Measurements from ENCODE around the gene LSS. TPM values are rescaled to one million over a fixed set of nuclear protein-coding genes. Genes with fewer than 3 reads are reported as not detected.

LSS gene
- 19.7 and 23.1 TPM in 2 replicates for total RNA-seq

GRCh38 chr21:46228345-46229051 lies at the start of gene LSS:
LSS (minus strand) TSS chr21:46228774; CDS start chr21:46228745, 29 bp downstream.
- Mint-ChIP-seq H3K4me3 (peak within 1 kb of the TSS; percentile 94), H3K9me3 (peaks cover 8% of the 10 kb centered on the region), H3K27ac (peak within 1 kb of the TSS; percentile 100), H3K4me1 (peaks cover 51% of the 10 kb centered on the region), H3K36me3 (ENCODE audit: low read depth) (peaks cover 39% of the 10 kb centered on the region), H3K27me3 (no peaks in the 10 kb centered on the region)
- intact Hi-C loops (cut with micrococcal nuclease) = loop anchor here (1.0 to 5.0 kb wide), 4 partner anchors 24 to 256 kb away; partner anchors contain the start of gene PCNT
- peak; percentile 99 for DNase-seq

GRCh38 chr21:46274797-46275390 lies 46.3 kb upstream of the LSS start:
- no peaks in the 10 kb centered on the region for H3K9me3 Mint-ChIP-seq
- no peak overlapping the region for H3K27ac Mint-ChIP-seq
- H3K4me1 Mint-ChIP-seq = no peaks in the 10 kb centered on the region
- H3K27me3 Mint-ChIP-seq = no peaks in the 10 kb centered on the region
- peaks cover 63% of the 10 kb centered on the region for H3K36me3 Mint-ChIP-seq (ENCODE audit: low read depth)
- H3K4me3 Mint-ChIP-seq = no peak overlapping the region
- intact Hi-C loops (cut with micrococcal nuclease) = no loop called here
- DNase-seq = no peak

DNA sequence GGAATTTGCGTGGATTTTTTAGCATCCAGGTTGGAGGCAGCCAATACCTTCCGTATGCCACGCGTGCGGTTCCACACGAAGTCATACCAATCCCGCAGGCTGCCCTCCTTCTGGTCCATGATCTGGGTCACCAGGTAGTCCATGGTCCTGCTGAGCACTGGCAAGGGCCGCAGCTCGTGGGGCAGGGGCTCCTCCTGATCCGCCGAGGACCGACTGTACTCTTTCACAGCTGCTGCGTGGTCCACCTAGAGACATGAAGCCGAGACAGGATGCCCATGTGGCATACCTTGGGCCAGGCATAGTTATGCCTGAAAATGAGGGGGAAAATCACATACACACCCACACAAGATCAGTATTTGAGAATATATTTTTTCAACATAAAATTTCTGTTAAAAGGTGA lies 44.8 kb upstream of the LSS start:
- Mint-ChIP-seq H3K36me3 (ENCODE audit: low read depth) (peaks cover 59% of the 10 kb centered on the region), H3K27me3 (no peaks in the 10 kb centered on the region), H3K9me3 (no peaks in the 10 kb centered on the region), H3K27ac (no peak overlapping the region), H3K4me3 (no peak overlapping the region), H3K4me1 (no peaks in the 10 kb centered on the region)
- DNase-seq = no peak
- intact Hi-C loops (cut with micrococcal nuclease) = no loop called here

GRCh38 chr21:46269466-46269865 lies 40.9 kb upstream of the LSS start:
- no peak overlapping the region for H3K27ac Mint-ChIP-seq
- no peaks in the 10 kb centered on the region for H3K9me3 Mint-ChIP-seq
- intact Hi-C loops (cut with micrococcal nuclease) = no loop called here
- H3K36me3 Mint-ChIP-seq (ENCODE audit: low read depth) = peaks cover 55% of the 10 kb centered on the region
- H3K27me3 Mint-ChIP-seq = no peaks in the 10 kb centered on the region
- DNase-seq = no peak
- H3K4me1 Mint-ChIP-seq = no peaks in the 10 kb centered on the region
- no peak overlapping the region for H3K4me3 Mint-ChIP-seq

DNA sequence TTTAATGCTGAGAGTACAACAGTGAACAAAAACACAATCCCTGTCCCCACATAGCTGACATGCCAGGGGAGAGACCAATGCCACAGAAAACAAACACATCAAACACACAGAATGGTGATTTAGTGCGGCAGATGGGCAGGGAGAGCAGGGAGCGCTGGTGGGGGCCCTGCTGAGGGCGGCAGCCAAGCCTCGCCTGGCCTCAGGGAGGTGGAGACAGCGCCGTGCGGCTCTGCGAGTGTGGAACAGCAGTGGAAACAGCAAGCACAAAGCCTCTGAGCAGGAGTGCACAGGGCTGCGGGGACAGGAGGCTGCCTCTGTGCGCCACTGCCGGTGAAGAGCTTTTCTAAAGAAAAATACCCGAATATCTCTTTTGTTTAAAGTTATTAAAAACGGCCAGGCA lies 39.8 kb upstream of the LSS start:
- no peak for DNase-seq
- no peaks in the 10 kb centered on the region for H3K27me3 Mint-ChIP-seq
- peaks cover 51% of the 10 kb centered on the region for H3K36me3 Mint-ChIP-seq (ENCODE audit: low read depth)
- intact Hi-C loops (cut with micrococcal nuclease) = no loop called here
- no peaks in the 10 kb centered on the region for H3K4me1 Mint-ChIP-seq
- no peaks in the 10 kb centered on the region for H3K9me3 Mint-ChIP-seq
- H3K4me3 Mint-ChIP-seq = no peak overlapping the region
- peak overlapping the region; percentile 25 for H3K27ac Mint-ChIP-seq

DNA sequence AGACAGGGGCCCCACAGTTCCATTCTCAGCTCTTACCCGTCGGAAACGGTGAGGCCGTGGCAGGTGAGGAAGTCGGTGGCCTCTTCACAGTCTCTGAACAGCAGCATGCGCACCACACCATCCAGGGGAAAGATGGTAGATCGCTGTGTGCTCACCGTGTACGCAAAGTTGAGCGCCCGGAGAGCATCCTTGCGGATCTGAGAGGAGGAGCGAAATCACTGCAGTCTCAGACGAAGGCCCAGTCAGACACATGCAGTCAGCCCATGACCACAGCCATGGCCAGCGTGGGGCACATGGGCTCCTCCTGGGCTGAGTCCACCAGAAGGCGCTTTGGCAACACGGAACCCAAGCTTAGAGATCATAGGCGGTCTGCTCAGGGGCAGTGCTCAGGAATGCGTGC lies 38.4 kb upstream of the LSS start:
- peaks cover 49% of the 10 kb centered on the region for H3K36me3 Mint-ChIP-seq (ENCODE audit: low read depth)
- DNase-seq = no peak
- H3K27me3 Mint-ChIP-seq = no peaks in the 10 kb centered on the region
- H3K4me1 Mint-ChIP-seq = no peaks in the 10 kb centered on the region
- no peaks in the 10 kb centered on the region for H3K9me3 Mint-ChIP-seq
- no peak overlapping the region for H3K4me3 Mint-ChIP-seq
- intact Hi-C loops (cut with micrococcal nuclease) = no loop called here
- no peak overlapping the region for H3K27ac Mint-ChIP-seq

- DNase-seq = no peak
- Mint-ChIP-seq H3K4me3 (no peak overlapping the region), H3K4me1 (no peaks in the 10 kb centered on the region), H3K27me3 (no peaks in the 10 kb centered on the region), H3K9me3 (no peaks in the 10 kb centered on the region), H3K27ac (no peak overlapping the region), H3K36me3 (ENCODE audit: low read depth) (peaks cover 49% of the 10 kb centered on the region)
- intact Hi-C loops (cut with micrococcal nuclease) = no loop called here
Measured at GRCh38 chr21:46265736-46266525, 37.4 kb upstream of the LSS start.

DNA sequence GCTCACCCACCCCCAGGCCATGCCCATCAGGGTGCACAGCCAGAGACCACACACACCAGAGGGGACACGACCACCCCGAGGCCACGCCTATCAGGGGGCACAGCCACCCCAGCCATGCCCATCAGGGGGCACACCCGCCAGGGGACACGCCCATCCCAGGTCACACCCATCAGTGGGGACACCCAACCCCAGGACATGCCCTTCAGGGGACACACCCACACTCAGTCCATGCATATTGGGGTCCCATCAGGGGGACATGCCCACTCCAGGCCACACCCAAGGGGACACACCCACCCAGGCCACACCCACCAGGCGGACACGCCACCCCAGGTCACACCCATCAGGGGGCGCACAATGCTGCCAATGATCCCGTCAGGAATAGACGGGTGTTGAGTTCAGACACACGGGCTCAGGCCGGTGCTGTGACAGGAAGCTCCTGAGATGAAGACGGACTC lies 36.1 kb upstream of the LSS start:
- intact Hi-C loops (cut with micrococcal nuclease) = no loop called here
- no peak overlapping the region for H3K27ac Mint-ChIP-seq
- no peaks in the 10 kb centered on the region for H3K4me1 Mint-ChIP-seq
- no peak for DNase-seq
- no peak overlapping the region for H3K4me3 Mint-ChIP-seq
- H3K27me3 Mint-ChIP-seq = no peaks in the 10 kb centered on the region
- no peaks in the 10 kb centered on the region for H3K9me3 Mint-ChIP-seq
- peaks cover 51% of the 10 kb centered on the region for H3K36me3 Mint-ChIP-seq (ENCODE audit: low read depth)

- intact Hi-C loops (cut with micrococcal nuclease) = no loop called here
- DNase-seq = no peak
- Mint-ChIP-seq H3K27ac (no peak overlapping the region), H3K4me1 (no peaks in the 10 kb centered on the region), H3K36me3 (ENCODE audit: low read depth) (peaks cover 47% of the 10 kb centered on the region), H3K27me3 (no peaks in the 10 kb centered on the region), H3K9me3 (no peaks in the 10 kb centered on the region), H3K4me3 (no peak overlapping the region)
Measured at GRCh38 chr21:46264046-46264689, 35.6 kb upstream of the LSS start.

DNA sequence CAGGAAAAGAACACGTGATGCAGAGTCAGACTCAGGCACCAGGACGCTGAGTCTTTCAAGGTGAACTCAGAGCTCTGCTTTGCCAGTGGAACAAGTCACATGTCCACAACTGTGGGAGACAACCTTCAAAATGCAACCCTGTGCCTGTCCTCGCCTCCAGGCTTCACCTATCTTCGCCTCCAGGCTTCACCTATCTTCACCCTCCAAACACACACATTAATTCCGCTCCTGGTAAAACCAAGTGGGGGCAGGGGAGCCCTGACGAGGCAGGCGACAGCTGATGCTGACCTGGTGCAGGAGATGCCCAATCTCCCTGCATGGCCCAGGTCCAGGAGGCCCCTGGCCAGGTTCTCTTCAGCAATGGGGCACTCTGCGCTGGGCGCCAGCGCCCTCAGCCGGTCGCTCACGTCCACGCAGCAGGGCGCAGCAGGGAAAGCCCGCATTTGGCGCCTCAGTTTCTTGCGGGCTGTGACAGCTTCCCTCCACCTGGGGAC lies 28.0 kb upstream of the LSS start:
- H3K27me3 Mint-ChIP-seq = no peaks in the 10 kb centered on the region
- no peak overlapping the region for H3K27ac Mint-ChIP-seq
- no peak for DNase-seq
- H3K36me3 Mint-ChIP-seq (ENCODE audit: low read depth) = peaks cover 67% of the 10 kb centered on the region
- H3K4me1 Mint-ChIP-seq = peaks cover 17% of the 10 kb centered on the region
- intact Hi-C loops (cut with micrococcal nuclease) = no loop called here
- no peak overlapping the region for H3K4me3 Mint-ChIP-seq
- no peaks in the 10 kb centered on the region for H3K9me3 Mint-ChIP-seq

GRCh38 chr21:46255758-46256337 lies 27.3 kb upstream of the LSS start:
- intact Hi-C loops (cut with micrococcal nuclease) = no loop called here
- Mint-ChIP-seq H3K9me3 (no peaks in the 10 kb centered on the region), H3K36me3 (ENCODE audit: low read depth) (peaks cover 65% of the 10 kb centered on the region), H3K4me3 (no peak overlapping the region), H3K4me1 (peaks cover 20% of the 10 kb centered on the region), H3K27me3 (no peaks in the 10 kb centered on the region), H3K27ac (no peak overlapping the region)
- peak; percentile 49 for DNase-seq

GRCh38 chr21:46255166-46255565 lies 26.6 kb upstream of the LSS start:
- H3K27ac Mint-ChIP-seq = peak overlapping the region; percentile 11
- H3K4me3 Mint-ChIP-seq = no peak overlapping the region
- H3K9me3 Mint-ChIP-seq = no peaks in the 10 kb centered on the region
- H3K27me3 Mint-ChIP-seq = no peaks in the 10 kb centered on the region
- intact Hi-C loops (cut with micrococcal nuclease) = no loop called here
- DNase-seq = no peak
- peaks cover 27% of the 10 kb centered on the region for H3K4me1 Mint-ChIP-seq
- H3K36me3 Mint-ChIP-seq (ENCODE audit: low read depth) = peaks cover 67% of the 10 kb centered on the region

DNA sequence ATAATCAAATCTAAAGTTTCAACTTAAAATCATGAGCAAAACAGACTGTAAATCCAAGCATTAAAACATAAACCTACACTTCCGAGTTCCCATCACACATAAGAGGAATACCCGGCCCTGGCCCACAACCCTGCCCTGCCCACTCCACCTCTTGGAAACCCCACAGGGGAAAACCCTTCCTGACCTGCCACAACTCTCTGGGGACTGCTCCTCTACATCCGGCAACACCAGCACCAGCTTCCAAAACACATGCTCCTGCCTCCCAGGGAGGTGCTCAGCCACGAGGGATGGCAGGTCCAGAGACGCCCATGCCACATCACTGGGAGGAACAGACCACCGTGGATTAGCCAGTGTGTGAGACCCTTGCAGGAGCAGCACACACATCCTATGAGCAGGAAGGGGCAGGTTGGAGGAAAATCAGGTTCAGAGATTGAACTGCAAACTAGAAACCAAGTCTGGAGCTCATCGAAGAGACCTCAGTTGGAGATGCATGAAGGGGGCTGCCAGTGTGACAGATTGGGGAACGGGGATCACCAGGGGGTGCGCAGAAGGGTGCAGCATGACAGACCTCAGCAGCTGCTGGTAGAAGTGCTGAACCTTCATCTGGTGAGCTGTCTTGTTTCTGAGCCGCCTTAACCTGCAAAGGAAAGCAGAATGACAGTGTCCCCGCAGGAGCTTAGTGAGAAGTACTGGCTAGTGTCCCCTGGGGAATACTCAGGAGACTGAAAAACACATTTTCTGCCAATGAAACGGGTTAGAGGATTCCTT lies 25.8 kb upstream of the LSS start:
- peak overlapping the region; percentile 61 for H3K4me3 Mint-ChIP-seq
- intact Hi-C loops (cut with micrococcal nuclease) = loop anchor here (5.0 kb wide), 1 partner anchor 68 kb away; the partner anchor contains the start of genes C21orf58 and PCNT

More for the DNA sequence above, 25.8 kb upstream of the LSS start:
- Mint-ChIP-seq H3K27me3 (no peaks in the 10 kb centered on the region), H3K36me3 (ENCODE audit: low read depth) (peaks cover 74% of the 10 kb centered on the region), H3K9me3 (no peaks in the 10 kb centered on the region), H3K4me1 (peaks cover 29% of the 10 kb centered on the region), H3K27ac (peak overlapping the region; percentile 91)
- DNase-seq = no peak
